Dedifferentiated amniotic fluid mesenchymal stem cell (primary cell): ENCODE data around the gene ST6GALNAC2.
"Not testable (repeated sequence)": the region's sequence is repeated elsewhere in the genome, so short reads cannot be mapped to it uniquely, and the experiment has no call there.

ENCODE experiments used
- DNase-seq: peaks from one replicate; pipeline ENCODE4 v3.0.0-alpha.2; 2016; ENCODE audit errors: extremely low spot score

The ST6GALNAC2 gene

DNA sequence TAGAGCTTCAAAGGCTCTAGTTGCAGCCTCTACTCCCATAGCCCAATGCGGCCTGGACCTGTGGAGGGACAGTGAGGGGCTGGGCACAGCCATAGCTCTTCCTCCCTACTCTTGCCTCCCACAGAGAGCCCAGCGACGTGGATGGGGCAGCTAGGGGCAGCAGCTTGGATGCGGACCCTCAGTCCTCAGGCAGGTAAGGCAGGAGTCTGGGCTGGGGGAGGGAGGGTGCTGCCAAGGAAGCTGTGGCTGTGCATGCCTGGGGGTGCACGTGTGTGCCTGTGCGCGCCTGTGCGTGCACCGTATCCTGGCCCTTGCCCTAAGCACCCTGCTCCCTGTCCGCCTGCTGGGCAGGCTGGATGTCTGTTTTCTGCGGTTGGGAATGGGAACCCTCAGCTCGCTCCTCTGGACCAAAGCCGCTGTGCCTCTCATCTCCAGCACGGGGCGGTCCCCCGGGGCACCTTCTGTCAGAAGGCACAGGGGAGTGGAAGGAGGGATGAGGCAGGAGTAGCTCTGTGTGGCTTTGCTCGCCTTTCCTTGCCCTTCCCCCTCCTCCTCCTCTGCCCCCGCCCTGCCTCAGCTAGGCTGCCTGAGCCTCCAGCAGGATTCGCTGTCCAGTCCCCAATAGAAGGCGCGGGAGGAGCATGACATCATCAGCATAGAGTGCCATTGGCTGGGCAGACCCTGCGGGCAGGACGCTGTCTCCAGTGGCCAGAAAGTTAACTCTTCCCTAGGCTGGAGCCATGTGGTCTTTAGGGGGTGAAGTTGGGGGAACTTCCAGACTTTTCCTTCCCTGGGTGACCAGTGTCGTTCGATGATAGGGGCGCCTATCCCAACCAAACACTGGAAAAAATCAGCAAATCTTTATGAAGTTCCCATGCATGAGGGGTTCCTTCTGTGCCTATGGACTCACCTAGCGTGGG, 45.0 kb downstream of the ST6GALNAC2 start:
- DNase-seq: peak; percentile 95

DNA sequence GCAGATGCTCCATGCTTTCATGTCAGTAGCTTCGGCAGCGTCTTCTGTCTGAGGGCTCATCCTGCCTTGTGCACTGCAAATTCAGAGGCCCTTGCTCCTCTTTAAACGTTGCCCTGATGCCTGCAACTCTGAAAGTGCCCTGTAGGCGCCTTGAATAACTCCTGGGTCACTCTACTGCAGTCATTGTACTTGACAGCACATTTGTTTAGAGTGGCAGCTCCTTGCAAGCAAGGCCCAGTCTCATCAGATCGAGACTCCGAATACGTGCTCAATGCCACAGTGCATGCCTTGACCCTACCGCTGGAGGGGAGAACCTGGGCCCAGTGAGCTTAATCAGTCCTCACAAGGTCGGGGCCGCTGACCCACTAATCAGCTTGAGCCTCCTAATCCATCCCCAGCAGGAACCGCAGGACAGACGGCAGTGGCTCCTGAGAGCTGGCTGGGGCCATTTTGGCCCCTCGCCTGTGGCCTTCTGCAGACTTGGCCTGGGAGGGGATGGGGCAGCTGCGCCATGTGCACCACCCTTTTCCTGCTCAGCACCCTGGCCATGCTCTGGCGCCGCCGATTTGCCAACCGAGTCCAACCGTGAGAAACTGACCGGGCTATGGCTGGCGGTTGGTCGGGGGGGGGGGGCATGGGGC, 45.9 kb downstream of the ST6GALNAC2 start, which contains the start of gene PRCD:
Gene PRCD (plus strand): TSS at position 414 of the 641 bp plus-strand sequence. CDS start 98 bp downstream, at position 512.
- no peak for DNase-seq

- no peak for DNase-seq
These were observed 46.6 kb downstream of the ST6GALNAC2 start for GRCh38 chr17:76538941-76539570.

- DNase-seq: no peak
These were observed 47.3 kb downstream of the ST6GALNAC2 start for GRCh38 chr17:76538281-76538931.

- DNase-seq: no peak
These were observed 47.9 kb downstream of the ST6GALNAC2 start, which contains the start of gene CYGB for GRCh38 chr17:76537578-76538280. Gene CYGB, minus strand, starts transcription at chr17:76537709. Its CDS starts 167 bp downstream, at chr17:76537542.

- DNase-seq: no peak
These were observed 48.4 kb downstream of the ST6GALNAC2 start for GRCh38 chr17:76537288-76537577.

DNA sequence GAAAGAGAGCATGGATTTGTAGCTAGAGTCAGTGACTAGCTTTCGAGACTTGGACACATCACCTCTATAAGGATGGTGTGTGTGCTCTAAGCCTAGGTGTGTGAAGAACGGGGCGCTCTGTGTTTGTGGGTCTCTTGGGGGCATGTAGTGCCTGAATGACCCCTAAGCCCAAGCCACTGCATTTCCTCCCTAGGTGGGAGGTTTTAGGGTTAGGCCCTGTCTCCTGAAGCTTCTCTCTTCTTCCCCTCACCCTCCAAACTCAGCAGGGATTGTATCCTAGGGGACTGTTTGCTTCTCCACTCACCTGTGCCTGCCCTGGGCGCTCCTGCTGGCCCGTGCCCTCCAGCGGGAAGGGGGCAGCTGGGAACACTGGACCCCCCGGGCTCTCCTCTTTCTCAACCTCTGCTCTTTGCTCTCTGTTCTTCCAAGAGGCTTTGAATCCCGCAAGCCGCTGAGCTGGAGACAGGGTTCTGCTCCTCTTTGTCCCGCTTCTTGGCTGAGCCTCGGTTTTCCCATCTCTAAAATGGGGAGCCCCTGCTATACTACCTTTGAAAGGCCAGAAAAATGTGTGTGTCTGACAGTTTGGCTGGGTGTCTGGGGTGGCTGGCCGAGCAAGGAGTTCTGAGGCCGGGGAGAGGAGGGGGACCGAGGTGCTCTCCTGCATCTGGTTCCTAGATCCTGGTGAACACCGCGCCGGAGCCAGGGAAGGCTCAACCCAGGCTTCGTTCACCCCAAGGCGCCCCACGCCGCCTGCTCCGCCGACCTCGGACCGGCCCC, 49.0 kb downstream of the ST6GALNAC2 start:
- DNase-seq: no peak

DNA sequence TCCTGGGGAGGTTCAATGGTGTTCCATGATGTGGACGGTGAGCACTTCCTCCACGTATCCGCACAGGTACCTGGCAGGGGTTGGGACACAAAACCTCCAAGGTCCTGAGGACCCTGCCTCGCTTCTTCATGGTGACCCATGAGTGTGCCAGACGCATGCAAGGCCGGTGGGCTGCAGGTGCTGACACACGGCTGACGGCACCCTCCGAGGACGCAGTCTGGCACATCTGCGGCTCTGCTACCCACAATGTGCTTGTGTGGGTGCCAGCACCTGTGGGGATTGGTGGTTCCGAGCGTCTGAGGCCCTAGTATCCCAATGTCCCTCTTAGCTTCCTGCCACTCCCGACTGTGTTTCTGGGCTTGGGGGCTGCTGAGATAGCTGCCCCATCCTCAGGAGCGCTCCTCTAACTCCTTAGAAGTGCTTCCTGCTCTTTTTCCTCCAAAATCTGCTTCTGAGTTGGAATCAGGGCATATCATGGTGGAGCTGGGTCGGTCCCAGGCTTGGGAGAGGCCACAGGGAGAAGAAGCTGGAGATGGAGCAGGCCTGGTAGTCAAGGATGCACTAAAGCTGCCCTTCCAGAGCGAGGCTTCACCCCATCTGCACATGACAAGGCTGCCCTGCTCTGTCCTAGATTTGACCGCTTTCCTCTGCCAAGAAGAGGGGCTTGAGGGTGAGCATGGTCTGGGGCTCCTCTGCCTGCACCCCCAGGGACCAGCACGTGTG, 49.7 kb downstream of the ST6GALNAC2 start:
- no peak for DNase-seq

DNA sequence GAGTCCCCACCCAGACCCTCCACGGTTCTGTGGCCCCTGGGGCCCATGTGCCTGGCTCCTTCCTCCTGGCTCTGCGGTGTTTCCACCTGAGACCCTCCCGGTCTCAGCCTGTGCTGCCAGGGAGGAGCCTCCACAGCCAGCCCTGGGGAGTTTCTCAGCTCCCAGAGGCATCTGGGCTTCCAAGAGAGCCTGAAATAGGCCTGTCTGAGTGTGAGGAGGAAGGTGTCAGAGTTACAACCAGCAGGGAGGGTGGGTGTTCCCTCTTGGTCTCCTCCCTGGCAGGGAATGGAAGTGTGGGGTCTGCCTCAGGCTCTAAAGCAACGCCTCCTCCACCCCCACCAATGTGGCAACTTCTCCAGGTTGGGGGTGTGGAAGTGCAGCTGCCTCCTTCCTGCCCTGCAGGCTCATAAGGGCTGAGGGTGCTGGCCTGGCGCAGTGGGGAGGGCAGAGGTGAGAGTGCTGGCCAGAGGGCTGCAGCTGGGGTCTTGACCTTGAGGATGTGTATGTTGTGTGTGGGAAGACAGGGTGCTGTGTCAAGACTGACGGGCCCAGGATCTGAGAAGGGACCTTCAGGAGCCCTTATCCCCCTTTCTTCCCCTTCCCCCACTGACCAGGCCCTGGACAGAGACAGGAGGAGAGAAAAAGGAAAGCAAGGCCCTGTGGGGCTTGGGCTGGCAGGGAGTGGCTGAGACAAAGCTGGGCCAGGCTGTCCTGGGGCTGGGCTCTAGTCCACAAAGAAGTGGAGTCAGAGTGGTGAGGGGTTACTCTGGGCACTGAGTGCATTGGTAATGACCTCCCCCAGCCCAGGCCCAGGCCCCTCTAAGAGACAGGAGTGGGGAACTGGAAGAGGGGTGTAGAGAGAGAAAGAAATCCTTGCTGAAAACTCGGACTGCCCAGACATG, 50.6 kb downstream of the ST6GALNAC2 start:
- DNase-seq: no peak

GRCh38 chr17:76533640-76534359, 51.9 kb downstream of the ST6GALNAC2 start:
- DNase-seq: not testable (repeated sequence)

DNA sequence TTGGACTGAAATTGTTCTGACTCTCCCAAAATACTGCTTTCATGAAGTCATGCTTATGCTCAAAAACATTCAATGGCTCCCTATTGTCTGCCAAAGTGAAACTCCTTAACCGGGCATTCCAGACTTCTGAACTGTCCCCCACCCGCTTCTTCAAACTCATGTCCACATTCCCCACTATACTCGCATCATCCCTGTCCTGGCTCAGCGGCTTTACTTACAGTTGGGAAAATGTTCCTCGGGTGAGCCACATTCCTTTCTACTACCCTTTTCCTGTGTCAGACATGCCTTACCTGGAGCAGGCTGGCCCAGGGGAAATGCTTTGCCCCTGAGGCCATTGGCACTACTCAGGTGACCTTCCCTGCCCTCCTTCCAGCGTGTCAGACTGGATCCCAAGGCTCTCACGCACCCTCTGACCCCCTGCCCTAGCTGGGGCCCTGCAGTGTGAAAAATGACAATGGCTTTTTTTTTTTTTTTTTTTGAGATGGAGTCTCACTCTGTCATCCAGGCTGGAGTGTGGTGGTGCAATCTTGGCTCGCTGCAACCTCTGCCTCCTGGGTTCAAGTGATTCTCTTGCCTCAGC, 53.5 kb downstream of the ST6GALNAC2 start:
- DNase-seq: no peak

- DNase-seq: no peak
These were observed 54.1 kb downstream of the ST6GALNAC2 start for GRCh38 chr17:76531486-76532038.

GRCh38 chr17:76530811-76531485, 54.7 kb downstream of the ST6GALNAC2 start:
- no peak for DNase-seq

- no peak for DNase-seq
These were observed 55.5 kb downstream of the ST6GALNAC2 start for GRCh38 chr17:76530095-76530723.

DNA sequence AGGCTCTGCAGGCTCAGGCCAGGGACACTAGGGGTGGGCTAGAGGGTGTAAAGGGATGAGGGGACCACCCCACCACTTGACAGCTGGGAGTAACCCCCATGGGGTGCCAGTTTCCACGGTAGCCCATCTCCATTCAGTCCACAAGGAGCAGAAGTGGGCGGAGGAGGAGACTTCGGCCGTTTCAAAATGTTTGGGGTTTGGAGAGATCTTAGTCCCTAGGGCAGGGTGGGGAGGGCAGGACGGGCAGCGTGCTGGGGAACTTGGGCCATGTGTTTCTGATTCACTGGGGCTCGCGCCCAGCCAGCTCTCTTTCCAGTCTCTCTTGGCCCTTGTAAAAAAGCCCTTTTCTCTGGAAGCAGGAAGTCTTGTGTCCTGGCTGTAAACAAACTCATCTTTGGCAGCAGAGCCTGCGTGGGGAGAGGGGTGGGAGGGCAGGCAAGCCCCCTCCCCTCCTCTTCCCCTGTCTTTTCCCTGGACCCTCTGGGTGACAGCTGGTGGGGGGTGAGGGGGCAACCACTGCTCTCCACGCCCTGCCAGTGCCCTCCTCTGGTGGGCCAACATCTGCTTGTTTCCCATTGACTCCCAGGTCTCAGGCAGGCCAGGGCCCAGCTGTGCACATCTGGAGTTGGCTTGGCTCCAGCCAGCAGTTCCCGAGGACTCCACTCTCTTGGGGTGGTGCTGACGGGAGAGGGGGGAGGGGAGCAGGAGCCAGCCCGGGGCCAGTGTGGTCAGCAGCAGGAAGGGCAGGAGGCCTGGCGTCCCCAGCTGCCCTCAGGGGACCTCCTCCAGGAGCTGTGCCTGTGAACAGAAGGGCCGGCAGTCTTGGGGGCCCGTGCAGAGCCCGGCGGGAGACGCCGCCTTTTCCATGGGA, 56.2 kb downstream of the ST6GALNAC2 start:
- DNase-seq: peak; percentile 79
